IMR-90 (cell line): ENCODE measurements around the gene SLX4. TPM values are rescaled to one million over a fixed set of nuclear protein-coding genes. Genes with fewer than 3 reads are reported as not detected.

ENCODE experiments used
- ATAC-seq: fragments of 200-7000 bp; cut with Tn5 transposase; 2 replicates; pipeline ENCODE4 v1.9.1; 2020; ENCODE audit warnings: low read depth, mild to moderate bottlenecking, moderate library complexity
- BruUV-seq: library from RNA; stranded (reverse); fragments of 400-500 nt; replicated peaks from 2 replicates; lab custom pipeline; 2021; lab: Mats Ljungman, UMichigan
- CTCF ChIA-PET: fragments of 300-600 bp; formaldehyde crosslinking; extraction: SDS; loops from one replicate; lab custom pipeline; 2021; ENCODE audit warnings: antibody characterized with exemption; lab: Yijun Ruan, JAX
- POLR2A ChIA-PET: fragments of 300-600 bp; sonication (Branson Sonifier 250); formaldehyde crosslinking; loops from one replicate; lab custom pipeline; 2022; ENCODE audit warnings: antibody characterized with exemption; ENCODE audit not compliant: unreplicated experiment; lab: Charles Lee
- DNase-seq: peaks from one replicate; pipeline ENCODE4 v3.0.0; 2013
- H2AFZ ChIP-seq: replicated peaks from 2 replicates; pipeline ENCODE3; 2013; ENCODE audit warnings: low read length, mild to moderate bottlenecking; ENCODE audit not compliant: poor library complexity
- H2AK5ac ChIP-seq: 2 replicates; pipeline ENCODE4 v1.6.1; 2013; ENCODE audit warnings: low read depth, low read length, inconsistent platforms
- H2AK9ac ChIP-seq: replicated peaks from 2 replicates; pipeline ENCODE3; 2013; ENCODE audit warnings: mild to moderate bottlenecking, low read depth, low read length, moderate library complexity; ENCODE audit not compliant: poor library complexity
- H2BK120ac ChIP-seq: 2 replicates; pipeline ENCODE4 v1.6.1; 2013; ENCODE audit warnings: low read depth, low read length, inconsistent platforms
- H2BK15ac ChIP-seq: 3 replicates; pipeline ENCODE4 v1.6.1; 2013; ENCODE audit warnings: low read depth, low read length, inconsistent platforms
- H2BK20ac ChIP-seq: 2 replicates; pipeline ENCODE4 v1.6.1; 2013; ENCODE audit warnings: low read depth, mild to moderate bottlenecking, inconsistent platforms, low read length, moderate library complexity
- H2BK5ac ChIP-seq: 2 replicates; pipeline ENCODE4 v1.6.1; 2013; ENCODE audit warnings: mild to moderate bottlenecking, low read depth, low read length, inconsistent platforms; ENCODE audit not compliant: poor library complexity, severe bottlenecking
- H3K14ac ChIP-seq: replicated peaks from 2 replicates; pipeline ENCODE4 v1.6.1; 2013; ENCODE audit warnings: low read depth, low read length, inconsistent platforms
- H3K18ac ChIP-seq: 2 replicates; pipeline ENCODE4 v1.6.1; 2013; ENCODE audit warnings: low read depth, low read length, control low read depth
- H3K23ac ChIP-seq: 2 replicates; pipeline ENCODE4 v1.6.1; 2013; ENCODE audit warnings: low read depth, low read length, inconsistent platforms
- H3K27ac ChIP-seq: 2 replicates; pipeline ENCODE4 v1.5.1; 2013; ENCODE audit warnings: mild to moderate bottlenecking, control low read depth, low read length; ENCODE audit not compliant: insufficient read depth
- H3K27me3 ChIP-seq: 2 replicates; pipeline ENCODE4 v1.6.1; 2013; ENCODE audit warnings: low read length; ENCODE audit not compliant: control insufficient read depth, insufficient read depth
- H3K36me3 ChIP-seq: 2 replicates; pipeline ENCODE4 v1.6.1; 2013; ENCODE audit warnings: low read length, mixed read lengths; ENCODE audit not compliant: control insufficient read depth, insufficient read depth
- H3K4ac ChIP-seq: 2 replicates; pipeline ENCODE4 v1.6.1; 2013; ENCODE audit warnings: low read depth, low read length, inconsistent platforms
- H3K4me1 ChIP-seq: 2 replicates; pipeline ENCODE4 v1.6.1; 2013; ENCODE audit warnings: low read length, mixed read lengths; ENCODE audit not compliant: control insufficient read depth, insufficient read depth
- H3K4me2 ChIP-seq: 2 replicates; pipeline ENCODE4 v1.6.1; 2013; ENCODE audit warnings: low read depth, mild to moderate bottlenecking, control low read depth, low read length, moderate library complexity
- H3K4me3 ChIP-seq: 2 replicates; pipeline ENCODE4 v1.5.1; 2013; ENCODE audit warnings: low read depth, mild to moderate bottlenecking, control low read depth, low read length, moderate library complexity; ENCODE audit not compliant: insufficient read depth
- H3K56ac ChIP-seq: 2 replicates; pipeline ENCODE4 v1.6.1; 2013; ENCODE audit warnings: low read length, inconsistent platforms; ENCODE audit not compliant: insufficient read depth; ENCODE audit errors: extremely low read depth
- H3K79me1 ChIP-seq, 2 experiments: 2 replicates each; pipeline ENCODE4 v1.6.1; 2013; ENCODE audit warnings: low read length in 2 of 2, inconsistent platforms in 1 of 2, low read depth in 1 of 2
- H3K9ac ChIP-seq: 2 replicates; pipeline ENCODE4 v1.6.1; 2013; ENCODE audit warnings: low read depth, low read length, control low read depth
- H3K9me1 ChIP-seq: 2 replicates; pipeline ENCODE4 v1.6.1; 2013; ENCODE audit warnings: low read length, inconsistent platforms; ENCODE audit not compliant: insufficient read depth
- H3K9me3 ChIP-seq: 2 replicates; pipeline ENCODE4 v1.6.1; 2013; ENCODE audit warnings: low read length; ENCODE audit not compliant: control insufficient read depth, insufficient read depth
- H4K20me1 ChIP-seq: 2 replicates; pipeline ENCODE4 v1.6.1; 2013; ENCODE audit warnings: low read length, inconsistent platforms; ENCODE audit not compliant: insufficient read depth
- H4K5ac ChIP-seq: 2 replicates; pipeline ENCODE4 v1.6.1; 2013; ENCODE audit warnings: mild to moderate bottlenecking, low read depth, low read length, control low read depth
- H4K8ac ChIP-seq, 2 experiments: 2 replicates each; pipeline ENCODE4 v1.6.1; 2013; ENCODE audit warnings: low read depth in 2 of 2, low read length in 2 of 2, control low read depth in 1 of 2, inconsistent platforms in 1 of 2
- H4K91ac ChIP-seq: 2 replicates; pipeline ENCODE4 v1.6.1; 2013; ENCODE audit warnings: low read depth, low read length, inconsistent platforms; ENCODE audit not compliant: insufficient read depth
- BHLHE40 ChIP-seq: fragments of 150-350 bp; IDR thresholded peaks from 2 replicates; pipeline ENCODE4 v1.6.1; 2016; ENCODE audit warnings: mild to moderate bottlenecking, low read depth, low read length
- CEBPB ChIP-seq: IDR thresholded peaks from 2 replicates; pipeline ENCODE4 v1.6.1; 2012; ENCODE audit warnings: low read depth, low read length, improper control_type of control experiment
- CHD1 ChIP-seq: IDR thresholded peaks from 2 replicates; pipeline ENCODE4 v1.6.1; 2012; ENCODE audit warnings: low read depth, low read length, improper control_type of control experiment
- CTCF ChIP-seq: conservative IDR thresholded peaks from 2 replicates; pipeline ENCODE4 v1.5.1; 2012; ENCODE audit warnings: mild to moderate bottlenecking, low read depth, low read length, improper control_type of control experiment
- ELK1 ChIP-seq: fragments of 150-350 bp; IDR thresholded peaks from 2 replicates; pipeline ENCODE4 v1.6.1; 2016; ENCODE audit warnings: low read depth, mild to moderate bottlenecking, low read length, moderate library complexity, borderline replicate concordance
- FOS ChIP-seq: fragments of 150-350 bp; IDR thresholded peaks from 2 replicates; pipeline ENCODE4 v1.6.1; 2016; ENCODE audit warnings: low read depth, low read length
- MAFK ChIP-seq: IDR thresholded peaks from 2 replicates; pipeline ENCODE4 v1.6.1; 2012; ENCODE audit warnings: low read depth, low read length, improper control_type of control experiment
- MAZ ChIP-seq: IDR thresholded peaks from 2 replicates; pipeline ENCODE4 v1.6.1; 2012; ENCODE audit warnings: low read depth, mild to moderate bottlenecking, low read length, improper control_type of control experiment, moderate library complexity, borderline replicate concordance
- MXI1 ChIP-seq: IDR thresholded peaks from 2 replicates; pipeline ENCODE4 v1.6.1; 2012; ENCODE audit warnings: low read depth, mild to moderate bottlenecking, low read length, moderate library complexity, borderline replicate concordance
- NFE2L2 ChIP-seq: fragments of 150-350 bp; IDR thresholded peaks from 2 replicates; pipeline ENCODE4 v1.6.1; 2016; ENCODE audit warnings: low read depth, mild to moderate bottlenecking, low read length
- POLR2A ChIP-seq: IDR thresholded peaks from 2 replicates; pipeline ENCODE4 v1.6.1; 2012; ENCODE audit warnings: mild to moderate bottlenecking, low read depth, low read length
- RAD21 ChIP-seq: IDR thresholded peaks from 2 replicates; pipeline ENCODE4 v1.6.1; 2012; ENCODE audit warnings: low read length, improper control_type of control experiment
- RCOR1 ChIP-seq: IDR thresholded peaks from 2 replicates; pipeline ENCODE4 v1.6.1; 2012; ENCODE audit warnings: mild to moderate bottlenecking, low read length, improper control_type of control experiment; ENCODE audit not compliant: insufficient replicate concordance
- RFX5 ChIP-seq: IDR thresholded peaks from 2 replicates; pipeline ENCODE4 v1.8.0; 2012; ENCODE audit warnings: low read depth, mild to moderate bottlenecking, low read length, moderate library complexity
- SMC3 ChIP-seq: fragments of 150-350 bp; IDR thresholded peaks from 2 replicates; pipeline ENCODE4 v1.6.1; 2016; ENCODE audit warnings: low read depth, mild to moderate bottlenecking, antibody characterized with exemption, low read length, moderate library complexity
- WGBS, 2 experiments: methylation state at CpG; one replicate each; pipeline versions ENCODE4 v1.1.5 to v1.1.7; 2013; ENCODE audit warnings: missing lambda C conversion rate in 2 of 2; ENCODE audit not compliant: insufficient read length in 1 of 2; ENCODE audit errors: extremely low coverage in 2 of 2; 5-methylcytosine and 5-hydroxymethylcytosine counted together
- dilution Hi-C: fragments of 300-500 bp; cut with HindIII; formaldehyde crosslinking; loops from one replicate; pipeline ENCODE4 v1.14.3; 2018; ENCODE audit warnings: low sequenced_read_pairs; ENCODE audit not compliant: unreplicated experiment
- in situ Hi-C: fragments of 300-500 bp; cut with MboI; formaldehyde crosslinking; loops from 3 replicates; pipeline ENCODE4 v1.14.3; 2019; ENCODE audit warnings: low sequenced_read_pairs, inconsistent platforms, mixed read lengths
- intact Hi-C: fragments of 100-400 bp; cut with micrococcal nuclease; formaldehyde crosslinking; loops from 2 replicates; pipeline ENCODE4 v1.10.0; 2022
- polyA plus RNA-seq, 3 experiments: library from polyadenylated mRNA; depleted of rRNA; stranded (reverse); fragments of >200 nt; gene quantifications; 2 replicates each; pipeline ENCODE4 v1.2.3, GENCODE V29; 2012; ENCODE audit warnings: low replicate concordance in 1 of 3
- total RNA-seq: library from RNA; depleted of rRNA; stranded (reverse); fragments of >200 nt; gene quantifications from 2 replicates; pipeline ENCODE4 v1.2.3, GENCODE V29; 2012
- TF ChIP-seq, protein P1 (sequence below): fragments of 150-350 bp; IDR thresholded peaks from 2 replicates; pipeline ENCODE4 v1.6.1; 2017; ENCODE audit warnings: mild to moderate bottlenecking, antibody characterized with exemption, low read length, low read depth

SLX4 gene
- total and polyA plus RNA-seq, 2 of the 4 experiments (the other 2 are of a cell fraction), result 1.3 to 3.1 TPM

- ChIA-PET POLR2A (no interaction called here), CTCF (no interaction called here)
- H3K79me1 ChIP-seq, result peaks cover 0 to 4% of the 10 kb centered on the region in 2 experiments; a peak in 1 of 4 replicates
- H3K56ac ChIP-seq, result no peak overlapping the region
- H3K27ac ChIP-seq, result no peak overlapping the region
- in situ Hi-C loops, result no loop called here
- TF ChIP-seq RCOR1 (no peak), FOS (no peak), RAD21 (no peak), CHD1 (no peak), CTCF (no peak), BHLHE40 (no peak), CEBPB (no peak), SMC3 (no peak), MAZ (no peak), RFX5 (no peak), MXI1 (no peak), MAFK (no peak), ELK1 (no peak), NFE2L2 (no peak), POLR2A (no peak)
- TF ChIP-seq, protein P1, sequence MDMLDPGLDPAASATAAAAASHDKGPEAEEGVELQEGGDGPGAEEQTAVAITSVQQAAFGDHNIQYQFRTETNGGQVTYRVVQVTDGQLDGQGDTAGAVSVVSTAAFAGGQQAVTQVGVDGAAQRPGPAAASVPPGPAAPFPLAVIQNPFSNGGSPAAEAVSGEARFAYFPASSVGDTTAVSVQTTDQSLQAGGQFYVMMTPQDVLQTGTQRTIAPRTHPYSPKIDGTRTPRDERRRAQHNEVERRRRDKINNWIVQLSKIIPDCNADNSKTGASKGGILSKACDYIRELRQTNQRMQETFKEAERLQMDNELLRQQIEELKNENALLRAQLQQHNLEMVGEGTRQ, result no peak
- no peak overlapping the region for H3K14ac ChIP-seq
- no peak overlapping the region for H2AK5ac ChIP-seq
- no peak overlapping the region for H3K9ac ChIP-seq
- H4K8ac ChIP-seq, result no peak overlapping the region
- H3K4me3 ChIP-seq, result no peak overlapping the region
- no peak overlapping the region for H2BK120ac ChIP-seq
- H4K91ac ChIP-seq, result no peak overlapping the region
- H4K5ac ChIP-seq, result no peak overlapping the region
- ATAC-seq, result no peak
- H2BK5ac ChIP-seq, result no peak overlapping the region
- H3K18ac ChIP-seq, result no peak overlapping the region
- dilution Hi-C loops, result no loop called here
- intact Hi-C loops, result no loop called here
- H3K23ac ChIP-seq, result no peak overlapping the region
- H3K4me2 ChIP-seq, result no peak overlapping the region
- no peaks in the 10 kb centered on the region for H3K9me3 ChIP-seq
- H2BK15ac ChIP-seq, result no peak overlapping the region
- H2BK20ac ChIP-seq, result no peak overlapping the region
- no peaks in the 10 kb centered on the region for H3K4me1 ChIP-seq
- no CpG with 5 or more reads among the region's 3 CpGs for WGBS, 2 experiments
- peaks cover 8% of the 10 kb centered on the region; the same call in 1 of the 2 replicates for H3K9me1 ChIP-seq
- peaks cover 72% of the 10 kb centered on the region for H3K36me3 ChIP-seq
- DNase-seq, result peak; percentile 5
- H3K27me3 ChIP-seq, result no peaks in the 10 kb centered on the region
- H2AK9ac ChIP-seq, result no peak overlapping the region
- peaks cover 5% of the 10 kb centered on the region for H4K20me1 ChIP-seq
- no peak overlapping the region for H3K4ac ChIP-seq
- BruUV-seq, result no TSS peak
- no peak overlapping the region for H2AFZ ChIP-seq
Observed at GRCh38 chr16:3659251-3659650, 47.8 kb upstream of the SLX4 start.
